ENCODE measurements around the gene NCAPH2.
"Not testable (repeated sequence)": the region's sequence is repeated elsewhere in the genome, so short reads cannot be mapped to it uniquely, and the experiment has no call there.

The NCAPH2 gene

GRCh38 chr22:50529897-50530579 lies 22.0 kb downstream of the NCAPH2 start, which contains the start of gene TYMP:
Gene TYMP, minus strand, starts transcription at chr22:50530012. Its CDS starts 303 bp downstream, at chr22:50529709.
- DNase-seq (ENCODE audit: low read depth, low spot score): no peak

DNA sequence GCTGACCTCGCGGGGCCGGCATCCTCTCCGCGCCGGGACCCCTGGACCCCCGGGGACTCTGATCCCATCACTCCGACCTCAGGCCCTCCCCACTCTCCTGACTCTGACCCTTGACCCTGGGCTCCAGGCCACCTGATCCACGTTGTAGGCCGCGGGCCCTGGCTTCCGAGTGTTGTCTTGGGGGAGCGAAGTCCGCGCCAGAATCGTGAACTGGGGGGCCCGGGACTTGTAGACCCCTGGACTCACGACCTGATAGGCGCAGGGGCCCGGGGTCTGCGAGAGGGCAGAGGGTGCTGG lies 22.5 kb downstream of the NCAPH2 start:
- no peak for DNase-seq (ENCODE audit: low read depth, low spot score)

DNA sequence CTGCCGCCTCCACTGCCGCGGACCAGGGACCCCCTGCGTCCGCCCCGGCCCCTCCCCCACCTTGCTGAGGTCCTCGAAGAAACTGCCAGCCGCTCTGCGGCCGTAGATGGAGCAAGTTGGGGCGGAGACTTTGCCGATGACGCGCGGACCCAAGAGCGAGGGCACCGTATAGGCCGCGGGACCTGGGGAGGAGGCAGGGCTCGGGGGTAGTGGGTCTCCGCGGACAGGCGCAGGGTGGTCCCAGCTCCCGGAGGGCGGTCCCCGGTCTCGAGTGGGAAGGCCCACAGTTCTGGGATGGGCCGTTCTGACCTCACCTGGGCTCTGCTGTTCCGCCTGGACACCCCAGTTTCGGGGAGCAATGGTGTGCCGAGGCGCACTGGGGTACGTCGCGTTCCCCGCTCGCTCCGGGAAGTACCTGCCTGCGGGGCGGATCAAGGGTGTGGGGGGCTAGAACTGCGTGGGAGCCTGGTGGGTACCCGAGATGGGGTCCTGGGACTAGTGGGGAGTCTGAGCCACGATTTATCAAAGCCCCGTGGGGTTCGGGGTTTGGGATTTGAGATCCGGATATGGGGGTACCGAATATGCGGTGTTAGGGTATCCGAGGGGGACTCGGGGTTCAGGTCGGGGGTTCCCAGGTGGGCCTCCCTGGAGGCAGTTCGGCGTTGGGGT lies 23.0 kb downstream of the NCAPH2 start:
- DNase-seq (ENCODE audit: low read depth, low spot score): peak; percentile 66

DNA sequence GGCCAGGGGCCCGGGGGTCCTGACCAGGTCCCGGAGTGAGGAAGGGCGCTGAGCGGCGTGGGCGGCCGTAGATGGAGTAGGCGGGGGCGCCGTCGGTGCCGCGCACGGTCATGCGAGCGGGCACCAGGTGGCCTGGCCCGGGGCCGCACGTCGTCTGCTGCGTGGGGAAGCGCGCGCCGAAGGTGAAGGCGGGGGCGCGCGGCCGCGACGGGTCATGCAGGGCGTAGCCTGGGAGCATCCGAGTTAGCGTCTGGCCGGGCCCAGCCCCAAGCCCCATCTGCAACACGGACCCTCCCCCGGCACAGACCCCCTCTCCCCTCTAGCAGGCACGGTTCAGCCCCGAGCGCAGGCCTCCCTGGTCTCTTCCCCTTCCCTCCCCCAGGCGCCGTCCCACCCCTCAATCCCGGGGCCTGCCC lies 23.5 kb downstream of the NCAPH2 start:
- DNase-seq (ENCODE audit: low read depth, low spot score): no peak

- DNase-seq (ENCODE audit: low read depth, low spot score): no peak
Measured at GRCh38 chr22:50531962-50532674, 24.1 kb downstream of the NCAPH2 start.

GRCh38 chr22:50532824-50533796 lies 25.1 kb downstream of the NCAPH2 start:
- no peak for DNase-seq (ENCODE audit: low read depth, low spot score)

GRCh38 chr22:50533856-50534711 lies 26.1 kb downstream of the NCAPH2 start:
- DNase-seq (ENCODE audit: low read depth, low spot score): not testable (repeated sequence)

- no peak for DNase-seq (ENCODE audit: low read depth, low spot score)
Measured at GRCh38 chr22:50535113-50535512, 27.1 kb downstream of the NCAPH2 start.

GRCh38 chr22:50536226-50536625 lies 28.2 kb downstream of the NCAPH2 start:
- DNase-seq (ENCODE audit: low read depth, low spot score): no peak

GRCh38 chr22:50537765-50538164 lies 29.7 kb downstream of the NCAPH2 start:
- no peak for DNase-seq (ENCODE audit: low read depth, low spot score)

DNA sequence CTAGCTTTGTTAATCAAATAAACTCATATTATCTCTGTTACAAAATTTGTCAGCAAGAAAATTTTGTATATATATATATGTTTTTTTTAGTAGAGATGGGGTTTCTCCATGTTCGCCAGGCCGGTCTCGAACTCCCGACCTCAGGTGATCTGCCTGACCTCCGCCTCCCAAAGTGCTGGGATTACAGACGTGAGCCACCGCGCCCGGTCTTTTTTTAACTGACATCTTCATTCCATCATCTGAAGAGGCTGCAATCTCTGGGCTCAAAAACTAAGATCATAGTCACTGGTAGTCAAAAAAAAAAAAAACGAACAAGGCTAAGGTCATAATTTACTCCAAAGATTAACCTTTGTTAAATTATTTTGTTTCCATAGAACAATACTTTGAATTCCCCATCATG lies 32.4 kb downstream of the NCAPH2 start:
- no peak for DNase-seq (ENCODE audit: low read depth, low spot score)

- not testable (repeated sequence) for DNase-seq (ENCODE audit: low read depth, low spot score)
Measured at GRCh38 chr22:50541667-50542026, 33.6 kb downstream of the NCAPH2 start.

- DNase-seq (ENCODE audit: low read depth, low spot score): no peak
Measured at GRCh38 chr22:50542416-50542927, 34.4 kb downstream of the NCAPH2 start.

DNA sequence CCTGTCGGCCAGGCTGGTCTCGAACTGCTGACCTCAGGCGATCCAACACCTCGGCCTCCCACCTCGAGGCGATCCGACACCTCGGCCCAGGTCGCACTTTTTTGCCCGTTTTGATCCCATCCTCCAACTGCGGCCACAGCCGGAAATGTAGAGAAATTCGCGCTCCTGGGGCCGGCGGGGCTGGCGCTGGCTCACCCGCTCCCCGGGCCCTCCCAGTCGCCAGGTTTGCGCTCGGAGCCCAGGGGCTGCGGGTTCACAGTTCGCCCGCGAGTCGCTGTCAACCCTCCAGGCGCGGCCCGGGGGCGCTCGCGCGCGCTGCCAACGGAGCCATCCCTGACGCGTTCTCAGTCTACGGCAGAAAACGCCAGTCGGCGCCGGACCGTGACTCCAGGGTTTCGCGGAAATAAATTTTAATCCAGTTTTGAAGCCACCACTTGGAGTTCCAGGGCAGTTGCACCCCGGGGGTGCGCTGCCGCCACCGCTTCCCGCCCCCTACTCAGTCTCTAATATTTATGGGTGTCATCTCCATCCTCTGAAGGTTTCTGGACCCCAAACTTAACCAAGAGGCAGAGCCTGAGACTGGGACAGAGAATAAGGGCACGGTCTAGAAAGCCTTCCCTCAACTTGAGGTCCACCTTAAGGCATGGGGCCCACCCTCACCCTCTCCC lies 36.2 kb downstream of the NCAPH2 start:
- peak; percentile 68 for DNase-seq (ENCODE audit: low read depth, low spot score)

GRCh38 chr22:50544746-50545253 lies 36.8 kb downstream of the NCAPH2 start:
- DNase-seq (ENCODE audit: low read depth, low spot score): no peak

DNA sequence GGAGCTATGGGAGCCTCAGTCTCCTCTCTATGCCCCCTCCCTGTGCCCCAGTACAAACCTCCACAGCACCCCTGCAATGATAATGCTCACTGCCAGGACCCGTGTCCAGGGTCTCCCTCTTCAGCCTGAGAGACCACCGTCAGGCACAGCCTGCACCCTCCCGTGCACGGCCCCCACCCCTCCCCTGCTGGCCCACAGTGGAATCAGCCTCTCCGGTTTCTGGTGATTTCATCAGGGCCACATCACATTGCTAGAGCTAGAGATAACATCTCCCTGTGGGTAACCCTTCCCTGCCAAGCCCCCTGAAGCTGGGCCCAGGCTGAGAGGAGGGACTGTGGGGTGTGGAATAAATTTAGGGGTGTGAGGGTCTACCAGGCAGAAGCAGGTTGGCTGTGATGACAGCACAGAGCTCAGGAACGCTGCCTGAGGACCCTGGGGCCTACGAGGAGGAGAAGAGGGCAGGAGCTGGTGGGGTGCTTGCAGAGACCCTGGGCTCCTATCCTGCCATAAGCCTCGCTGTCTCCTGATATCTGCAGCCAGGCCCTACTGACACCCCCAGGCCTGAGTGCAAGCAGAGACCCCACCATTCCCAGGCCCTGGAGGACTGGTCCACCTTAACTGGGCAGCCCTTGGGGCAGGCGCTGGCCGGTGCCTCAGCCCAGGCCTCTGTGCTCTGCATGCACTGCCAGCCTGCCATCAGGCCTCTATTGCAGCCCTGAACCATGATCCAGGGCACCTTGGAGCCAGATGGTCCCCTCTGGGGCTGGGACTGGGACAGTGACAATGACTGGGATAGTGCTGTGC lies 37.7 kb downstream of the NCAPH2 start, which contains the start of gene KLHDC7B:
Gene KLHDC7B, plus strand, starts transcription at position 378 of the 804 bp plus-strand sequence. Its CDS starts 345 bp downstream, at position 723.
- no peak for DNase-seq (ENCODE audit: low read depth, low spot score)

DNA sequence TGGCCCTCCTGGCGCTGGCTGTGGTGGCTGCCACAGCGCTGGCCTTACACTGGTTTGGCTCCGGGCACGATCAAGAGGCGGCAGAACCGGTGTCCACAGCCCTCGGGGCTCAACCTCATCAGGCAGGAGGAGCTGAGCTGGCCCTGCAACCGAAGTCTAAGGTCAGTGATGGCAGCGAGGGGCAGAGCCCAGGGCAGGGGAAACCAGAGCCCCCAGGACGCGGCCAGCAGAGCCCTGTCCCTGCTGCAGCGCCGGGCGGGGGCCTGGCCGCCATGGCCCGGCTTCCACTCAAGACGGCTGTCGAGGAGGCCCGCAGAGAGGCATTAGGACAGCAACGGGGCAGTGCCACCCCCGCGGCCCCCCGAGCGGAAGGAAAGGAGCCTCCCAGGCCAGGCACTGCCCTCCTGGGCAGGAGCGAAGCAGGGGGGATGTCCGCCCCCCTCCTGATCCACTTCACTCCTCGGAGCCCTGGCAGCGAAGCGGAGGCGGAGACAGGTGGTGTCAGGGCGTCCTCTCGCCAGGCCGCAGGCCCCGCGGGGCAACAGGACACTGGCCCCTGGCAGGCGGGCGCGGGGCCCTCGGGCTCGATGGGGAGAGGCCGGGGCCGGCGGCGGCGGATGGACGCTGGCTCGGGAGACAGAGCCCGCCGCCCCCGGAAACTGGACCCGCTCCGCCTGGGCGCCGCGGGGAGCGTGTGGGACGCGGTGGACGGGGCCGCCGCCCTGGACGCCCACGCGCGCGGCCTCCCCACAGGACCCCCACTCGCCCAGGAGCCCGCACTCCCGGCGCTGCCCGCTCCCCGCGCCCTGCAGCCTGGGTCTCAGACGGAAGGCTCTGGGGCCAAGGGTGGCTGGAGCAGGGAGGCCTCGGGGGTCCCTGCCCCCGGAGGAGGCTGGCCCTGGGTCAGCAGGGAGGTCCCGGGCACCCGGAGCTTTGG lies 38.6 kb downstream of the NCAPH2 start:
- no peak for DNase-seq (ENCODE audit: low read depth, low spot score)
